ENCODE measurements around the gene ZNF232. TPM values are rescaled to one million over a fixed set of nuclear protein-coding genes. Genes with fewer than 3 reads are reported as not detected.
"Not testable (repeated sequence)": the region's sequence is repeated elsewhere in the genome, so short reads cannot be mapped to it uniquely, and the experiment has no call there.

The ZNF232 gene
- total RNA-seq, 5 donors from 2014 or later (not counting 1 experiment from before 2014, with no cell fraction given) = 7.3 to 20.9 (median 14.2) TPM

- H3K36me3 Mint-ChIP-seq; H3K27ac ChIP-seq (ENCODE audit: low read length); ATAC-seq (replicated peaks in 1 of 4); CTCF ChIA-PET; DNase-seq; H3K9me3 ChIP-seq; H3K27ac Mint-ChIP-seq; H3K4me3 ChIP-seq (ENCODE audit: control insufficient read depth in 1 of 2, extremely low read depth in 1 of 2, low read length in 1 of 2); H3K4me3 Mint-ChIP-seq; H3K9me3 Mint-ChIP-seq; H3K36me3 ChIP-seq (ENCODE audit: control insufficient read depth in 2 of 2, extremely low read depth in 1 of 2, insufficient read depth in 1 of 2, low read length in 1 of 2); H3K4me1 ChIP-seq (ENCODE audit: control insufficient read depth in 1 of 2, extremely low read depth in 1 of 2, insufficient read depth in 2 of 2, low read length in 2 of 2); POLR2A ChIA-PET: not testable (repeated sequence)
- peaks cover 42 to 65% of the 10 kb centered on the region in 2 donors for H3K27me3 Mint-ChIP-seq
- 76% methylated on average over 6 of the region's 6 CpGs for whole genome bisulfite sequencing (ENCODE audit: insufficient coverage)
- H3K27me3 ChIP-seq (replicated peaks in 1 of 2; ENCODE audit: control insufficient read depth in 2 of 2, extremely low read depth in 1 of 2, insufficient read depth in 2 of 2, low read length in 1 of 2) = peaks cover 2 to 65% of the 10 kb centered on the region in 2 experiments
- H3K4me1 Mint-ChIP-seq = peaks cover 3 to 12% (median 9%) of the 10 kb centered on the region in 3 donors
Measured at GRCh38 chr17:5120436-5121185, 8.9 kb upstream of the ZNF232 start.

- ChIA-PET CTCF (no interaction called here), POLR2A (no interaction called here)
- peaks cover 0 to 8% of the 10 kb centered on the region in 2 experiments for H3K4me1 ChIP-seq (ENCODE audit: control insufficient read depth in 1 of 2, extremely low read depth in 1 of 2, insufficient read depth in 2 of 2, low read length in 2 of 2)
- H3K4me3 Mint-ChIP-seq = no peak overlapping the region
- ATAC-seq (replicated peaks in 1 of 4) (no peak), DNase-seq (no peak)
- peaks cover 42 to 71% of the 10 kb centered on the region in 2 donors for H3K27me3 Mint-ChIP-seq
- H3K4me1 Mint-ChIP-seq = peaks cover 3 to 12% (median 9%) of the 10 kb centered on the region in 3 donors
- no peak overlapping the region for H3K27ac Mint-ChIP-seq
- no peaks in the 10 kb centered on the region for H3K36me3 Mint-ChIP-seq
- no peaks in the 10 kb centered on the region for H3K36me3 ChIP-seq (ENCODE audit: control insufficient read depth in 2 of 2, extremely low read depth in 1 of 2, insufficient read depth in 1 of 2, low read length in 1 of 2)
- H3K27me3 ChIP-seq (replicated peaks in 1 of 2; ENCODE audit: control insufficient read depth in 2 of 2, extremely low read depth in 1 of 2, insufficient read depth in 2 of 2, low read length in 1 of 2) = peaks cover 2 to 71% of the 10 kb centered on the region in 2 experiments
- H3K9me3 ChIP-seq = no peaks in the 10 kb centered on the region
- H3K9me3 Mint-ChIP-seq = no peaks in the 10 kb centered on the region
- H3K4me3 ChIP-seq (ENCODE audit: control insufficient read depth in 1 of 2, extremely low read depth in 1 of 2, low read length in 1 of 2) = no peak overlapping the region
- WGBS (ENCODE audit: insufficient coverage) = 88% methylated on average over 4 of the region's 7 CpGs
- H3K27ac ChIP-seq (ENCODE audit: low read length) = no peak overlapping the region
Measured at GRCh38 chr17:5120036-5120435, 8.4 kb upstream of the ZNF232 start.

GRCh38 chr17:5118219-5118618, 6.5 kb upstream of the ZNF232 start:
- Mint-ChIP-seq H3K36me3 (peaks cover 6% of the 10 kb centered on the region), H3K27ac (no peak overlapping the region), H3K4me1 (peaks cover 5 to 12% (median 9%) of the 10 kb centered on the region in 3 donors), H3K27me3 (peaks cover 32 to 64% of the 10 kb centered on the region in 2 donors), H3K4me3 (no peak overlapping the region), H3K9me3 (no peaks in the 10 kb centered on the region)
- H3K27me3 ChIP-seq (replicated peaks in 1 of 2; ENCODE audit: control insufficient read depth in 2 of 2, extremely low read depth in 1 of 2, insufficient read depth in 2 of 2, low read length in 1 of 2) = peaks cover 2 to 63% of the 10 kb centered on the region in 2 experiments
- ChIA-PET POLR2A (no interaction called here), CTCF (no interaction called here)
- WGBS (ENCODE audit: insufficient coverage) = 93% methylated on average over 6 of the region's 6 CpGs
- DNase-seq (no peak), ATAC-seq (replicated peaks in 1 of 4) (no peak)
- H3K4me3 ChIP-seq (ENCODE audit: control insufficient read depth in 1 of 2, extremely low read depth in 1 of 2, low read length in 1 of 2) = no peak overlapping the region
- no peak overlapping the region for H3K27ac ChIP-seq (ENCODE audit: low read length)
- H3K36me3 ChIP-seq (ENCODE audit: control insufficient read depth in 2 of 2, extremely low read depth in 1 of 2, insufficient read depth in 1 of 2, low read length in 1 of 2) = no peaks in the 10 kb centered on the region
- no peaks in the 10 kb centered on the region for H3K9me3 ChIP-seq
- peaks cover 0 to 8% of the 10 kb centered on the region in 2 experiments for H3K4me1 ChIP-seq (ENCODE audit: control insufficient read depth in 1 of 2, extremely low read depth in 1 of 2, insufficient read depth in 2 of 2, low read length in 2 of 2)

GRCh38 chr17:5115673-5116651, 4.3 kb upstream of the ZNF232 start, which contains the start of gene USP6:
Gene USP6, plus strand, starts transcription at chr17:5116032. Its CDS starts 14,336 bp downstream, at chr17:5130368.
- H3K27me3 ChIP-seq (replicated peaks in 1 of 2; ENCODE audit: control insufficient read depth in 2 of 2, extremely low read depth in 1 of 2, insufficient read depth in 2 of 2, low read length in 1 of 2) = peaks cover 2 to 43% of the 10 kb centered on the region in 2 experiments
- no peaks in the 10 kb centered on the region for H3K36me3 ChIP-seq (ENCODE audit: control insufficient read depth in 2 of 2, extremely low read depth in 1 of 2, insufficient read depth in 1 of 2, low read length in 1 of 2)
- Mint-ChIP-seq H3K27ac (no peak within 1 kb of the TSS), H3K27me3 (peaks cover 21 to 48% of the 10 kb centered on the region in 2 donors), H3K36me3 (peaks cover 6% of the 10 kb centered on the region), H3K9me3 (no peaks in the 10 kb centered on the region), H3K4me1 (peaks cover 11 to 17% (median 12%) of the 10 kb centered on the region in 3 donors), H3K4me3 (no peak within 1 kb of the TSS)
- no peaks in the 10 kb centered on the region for H3K9me3 ChIP-seq
- DNase-seq (no peak), ATAC-seq (replicated peaks in 1 of 4) (no peak)
- H3K27ac ChIP-seq (ENCODE audit: low read length) = no peak within 1 kb of the TSS
- CTCF ChIA-PET = no interaction called here
- peak within 1 kb of the TSS in 1 of 2 donors; percentile 53 for H3K4me3 ChIP-seq (ENCODE audit: control insufficient read depth in 1 of 2, extremely low read depth in 1 of 2, low read length in 1 of 2)
- peaks cover 2 to 19% of the 10 kb centered on the region in 2 experiments for H3K4me1 ChIP-seq (ENCODE audit: control insufficient read depth in 1 of 2, extremely low read depth in 1 of 2, insufficient read depth in 2 of 2, low read length in 2 of 2)
- WGBS (ENCODE audit: insufficient coverage) = 43% methylated on average over 75 of the region's 87 CpGs
- POLR2A ChIA-PET = no interaction called here

- peaks cover 0 to 21% of the 10 kb centered on the region in 2 donors for H3K36me3 ChIP-seq (ENCODE audit: control insufficient read depth in 2 of 2, extremely low read depth in 1 of 2, insufficient read depth in 1 of 2, low read length in 1 of 2)
- WGBS (ENCODE audit: insufficient coverage) = 41% methylated on average over 8 of the region's 8 CpGs
- H3K27me3 ChIP-seq (replicated peaks in 1 of 2; ENCODE audit: control insufficient read depth in 2 of 2, extremely low read depth in 1 of 2, insufficient read depth in 2 of 2, low read length in 1 of 2) = peaks cover 0 to 15% of the 10 kb centered on the region in 2 experiments
- Mint-ChIP-seq H3K27ac (peak overlapping the region; percentile 13 to 29), H3K9me3 (no peaks in the 10 kb centered on the region), H3K4me1 (peaks cover 31 to 34% (median 32%) of the 10 kb centered on the region in 3 donors), H3K27me3 (peaks cover 0 to 14% of the 10 kb centered on the region in 2 donors), H3K4me3 (peak overlapping the region; percentile 82 to 93 (median 89)), H3K36me3 (peaks cover 32% of the 10 kb centered on the region)
- ChIA-PET POLR2A (no interaction called here), CTCF (interaction anchor here in 1 of 2 donors (1.2 kb wide), 1 partner anchor 32 kb away, joined by 3 read pairs; no protein-coding TSS in a partner anchor)
- H3K4me1 ChIP-seq (ENCODE audit: control insufficient read depth in 1 of 2, extremely low read depth in 1 of 2, insufficient read depth in 2 of 2, low read length in 2 of 2) = peaks cover 5 to 23% of the 10 kb centered on the region in 2 experiments
- ATAC-seq (replicated peaks in 1 of 4) (no peak), DNase-seq (peak in 1 of 35 experiments; percentile 9)
- peak overlapping the region; percentile 74 to 91 for H3K4me3 ChIP-seq (ENCODE audit: control insufficient read depth in 1 of 2, extremely low read depth in 1 of 2, low read length in 1 of 2)
- no peak overlapping the region for H3K27ac ChIP-seq (ENCODE audit: low read length)
- H3K9me3 ChIP-seq = peaks cover 4% of the 10 kb centered on the region
Measured at GRCh38 chr17:5110816-5111215, 862 bp downstream of the ZNF232 start.

GRCh38 chr17:5100832-5101231, 10.8 kb downstream of the ZNF232 start:
- peaks cover 0 to 1% of the 10 kb centered on the region in 2 donors for H3K36me3 ChIP-seq (ENCODE audit: control insufficient read depth in 2 of 2, extremely low read depth in 1 of 2, insufficient read depth in 1 of 2, low read length in 1 of 2)
- H3K27me3 Mint-ChIP-seq = peaks cover 0 to 9% of the 10 kb centered on the region in 2 donors
- ChIA-PET POLR2A (interaction anchor here in 1 of 2 donors (0.5 kb wide), 1 partner anchor 17 kb away, joined by 6 read pairs; no protein-coding TSS in a partner anchor), CTCF (no interaction called here)
- ATAC-seq (replicated peaks in 1 of 4) (no peak), DNase-seq (no peak)
- 75% methylated on average over 6 of the region's 6 CpGs for WGBS (ENCODE audit: insufficient coverage)
- H3K36me3 Mint-ChIP-seq = peaks cover 8% of the 10 kb centered on the region
- peaks cover 0 to 8% (median 6%) of the 10 kb centered on the region in 3 donors for H3K4me1 Mint-ChIP-seq
- H3K9me3 Mint-ChIP-seq = peaks cover 5 to 9% (median 6%) of the 10 kb centered on the region in 3 donors
- no peak overlapping the region for H3K4me3 ChIP-seq (ENCODE audit: control insufficient read depth in 1 of 2, extremely low read depth in 1 of 2, low read length in 1 of 2)
- no peak overlapping the region for H3K27ac Mint-ChIP-seq
- peaks cover 0 to 13% of the 10 kb centered on the region in 2 experiments for H3K27me3 ChIP-seq (replicated peaks in 1 of 2; ENCODE audit: control insufficient read depth in 2 of 2, extremely low read depth in 1 of 2, insufficient read depth in 2 of 2, low read length in 1 of 2)
- H3K4me1 ChIP-seq (ENCODE audit: control insufficient read depth in 1 of 2, extremely low read depth in 1 of 2, insufficient read depth in 2 of 2, low read length in 2 of 2) = peaks cover 0 to 8% of the 10 kb centered on the region in 2 experiments
- no peak overlapping the region for H3K4me3 Mint-ChIP-seq
- peaks cover 5% of the 10 kb centered on the region for H3K9me3 ChIP-seq
- H3K27ac ChIP-seq (ENCODE audit: low read length) = no peak overlapping the region

Data from T-cell (primary cell).